Activated T-helper 2 cell treated with anti-CD3 and anti-CD28 coated beads, Interferon-gamma antibody, Interleukin-2, Interleukin-4, amounts not matched to agents 10 μg/mL and 5 μg/mL and 100 μg/mL, durations not matched to agents 14 hours and 24 hours and 36 hours (primary cell): Measurements from ENCODE around the gene NDST3. TPM values are rescaled to one million over a fixed set of nuclear protein-coding genes. Genes with fewer than 3 reads are reported as not detected.

ENCODE experiments used
- DNase-seq: peaks from one replicate; pipeline ENCODE4 v3.0.0; 2021; ENCODE audit warnings: low spot score
- H3K27ac Mint-ChIP-seq: one replicate; pipeline ENCODE4 v1.8.0; 2021; ENCODE audit warnings: mixed read lengths
- H3K27me3 Mint-ChIP-seq: one replicate; pipeline ENCODE4 v1.8.0; 2021; ENCODE audit warnings: low read depth, mixed read lengths
- H3K36me3 Mint-ChIP-seq: one replicate; pipeline ENCODE4 v1.8.0; 2021; ENCODE audit warnings: low read depth, mixed read lengths
- H3K4me1 Mint-ChIP-seq: one replicate; pipeline ENCODE4 v1.8.0; 2021; ENCODE audit warnings: low read depth, mixed read lengths
- H3K4me3 Mint-ChIP-seq: one replicate; pipeline ENCODE4 v1.8.0; 2021; ENCODE audit warnings: low read depth, mild to moderate bottlenecking, moderate library complexity, mixed read lengths
- H3K9me3 Mint-ChIP-seq: one replicate; pipeline ENCODE4 v1.8.0; 2021; ENCODE audit warnings: mixed read lengths
- intact Hi-C: fragments of 100-400 bp; cut with micrococcal nuclease; formaldehyde crosslinking; loops from one replicate; pipeline ENCODE4 v1.15.1; 2023
- total RNA-seq: library from RNA; stranded (reverse); gene quantifications from 2 replicates; pipeline ENCODE4 v1.2.3, GENCODE V29; 2022

NDST3 gene
- 0.07 TPM in 1 of 2 replicates, not detected in the other for total RNA-seq

DNA sequence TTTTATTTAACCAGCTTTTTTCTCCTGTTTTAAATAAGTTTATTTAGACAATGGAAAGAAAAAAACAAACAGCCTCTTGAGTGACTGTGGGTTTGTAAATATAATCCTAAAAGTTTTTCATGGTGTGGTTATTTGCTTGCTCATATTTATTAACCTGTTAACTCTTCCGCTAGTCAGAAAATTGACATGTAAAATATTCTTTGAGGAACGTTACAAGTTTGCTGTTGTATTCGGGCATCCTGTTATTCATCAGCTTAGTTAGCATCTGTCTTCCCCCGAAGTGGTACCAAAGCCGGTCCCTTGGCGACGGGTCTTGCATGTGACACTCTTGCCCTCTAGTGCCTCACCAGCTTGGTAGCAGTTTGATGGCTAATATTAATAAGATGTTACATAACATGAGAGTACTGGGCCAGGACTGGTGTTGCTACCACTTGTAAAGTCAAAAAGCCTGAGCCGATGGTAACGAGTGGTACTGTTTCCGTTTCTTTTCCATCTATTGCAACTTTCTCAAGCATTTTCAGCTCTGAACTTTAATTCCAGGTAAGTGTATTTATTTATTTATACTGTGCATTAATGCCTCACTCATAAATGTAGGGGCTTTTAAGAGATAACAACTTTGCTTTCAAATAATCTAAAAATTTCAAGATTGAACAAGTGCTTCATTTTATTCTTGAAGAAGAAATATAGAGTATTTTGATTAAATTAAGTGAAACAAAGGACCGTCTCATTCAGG lies at the start of gene NDST3:
Gene NDST3, plus strand, starts transcription at position 434 of the 733 bp plus-strand sequence. CDS start 19,425 bp downstream, outside the sequence.
- H3K36me3 Mint-ChIP-seq: peaks cover 2% of the 10 kb centered on the region
- H3K4me1 Mint-ChIP-seq: peaks cover 7% of the 10 kb centered on the region
- no peaks in the 10 kb centered on the region for H3K9me3 Mint-ChIP-seq
- peaks cover 52% of the 10 kb centered on the region for H3K27me3 Mint-ChIP-seq
- DNase-seq: no peak
- peak within 1 kb of the TSS; percentile 69 for H3K4me3 Mint-ChIP-seq
- intact Hi-C loops: loop anchor here (5.0 kb wide), 1 partner anchor 188 kb away; no protein-coding TSS in a partner anchor
- no peak within 1 kb of the TSS for H3K27ac Mint-ChIP-seq

DNA sequence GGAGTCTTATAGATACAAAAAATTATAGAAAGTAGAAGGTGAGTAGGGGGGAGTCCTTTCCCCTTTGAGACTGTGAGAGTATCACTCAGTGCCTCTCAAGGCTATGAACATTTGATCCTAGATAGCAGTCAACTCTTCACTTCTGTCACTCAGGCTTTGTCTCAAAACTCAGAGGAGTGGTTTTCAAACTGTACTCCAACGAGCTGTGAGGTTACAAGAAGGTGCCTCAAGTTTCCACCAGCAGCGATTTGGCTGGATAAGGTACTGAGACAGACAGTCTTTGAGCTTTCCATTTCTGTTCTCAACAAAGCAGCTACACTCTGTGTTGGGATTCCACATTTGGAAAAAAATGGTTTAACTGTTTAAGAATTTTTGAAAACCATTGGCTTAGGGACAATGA lies 48.0 kb upstream of the NDST3 start:
- no peaks in the 10 kb centered on the region for H3K27me3 Mint-ChIP-seq
- intact Hi-C loops: no loop called here

DNA sequence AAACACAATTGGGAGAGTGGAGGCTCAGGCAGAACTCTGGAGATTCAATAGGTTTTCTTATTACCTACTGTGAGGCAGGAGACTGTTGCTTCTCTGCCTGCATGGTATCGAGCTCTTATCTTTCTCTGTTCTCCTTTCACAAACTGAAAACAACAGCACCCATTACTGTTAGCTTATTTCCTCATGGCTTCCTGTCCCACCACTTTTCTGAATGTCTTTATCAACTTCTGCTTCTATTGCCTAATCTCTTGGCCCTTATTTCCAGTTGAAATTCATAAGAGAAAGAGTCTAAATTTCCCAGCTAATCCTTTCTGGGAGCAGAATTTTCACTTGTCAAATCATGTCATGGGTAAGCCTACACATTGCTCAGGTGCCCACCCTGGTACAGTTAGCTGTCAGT lies 46.8 kb upstream of the NDST3 start:
- intact Hi-C loops: no loop called here
- Mint-ChIP-seq H3K27me3 (no peaks in the 10 kb centered on the region), H3K36me3 (no peaks in the 10 kb centered on the region), H3K27ac (no peak overlapping the region), H3K4me3 (no peak overlapping the region), H3K9me3 (no peaks in the 10 kb centered on the region), H3K4me1 (peaks cover 6% of the 10 kb centered on the region)
- no peak for DNase-seq

More for the DNA sequence above, 48.0 kb upstream of the NDST3 start:
- no peaks in the 10 kb centered on the region for H3K36me3 Mint-ChIP-seq
- no peak overlapping the region for H3K4me3 Mint-ChIP-seq
- H3K4me1 Mint-ChIP-seq: peaks cover 6% of the 10 kb centered on the region
- no peak overlapping the region for H3K27ac Mint-ChIP-seq
- DNase-seq: no peak
- no peaks in the 10 kb centered on the region for H3K9me3 Mint-ChIP-seq

DNA sequence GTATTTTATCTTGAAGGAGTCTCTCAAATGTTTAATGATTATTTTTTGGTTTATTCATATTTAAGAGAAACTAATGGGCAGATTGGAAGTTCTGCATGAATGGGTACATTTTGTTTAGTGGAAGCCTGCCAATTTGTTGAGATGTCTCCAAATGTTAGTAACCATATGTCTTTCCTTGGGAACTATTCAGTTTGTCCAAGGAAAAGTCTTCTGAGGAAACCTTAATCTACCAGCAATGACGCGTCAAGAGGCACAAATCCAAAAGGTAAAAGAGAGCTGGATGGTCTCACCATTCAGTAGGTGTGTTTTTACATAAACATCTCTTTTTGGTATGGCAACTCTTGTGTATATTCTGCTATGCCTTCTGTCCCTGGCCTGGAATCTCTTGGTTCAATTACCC lies 37.4 kb upstream of the NDST3 start:
- peaks cover 3% of the 10 kb centered on the region for H3K27me3 Mint-ChIP-seq

DNA sequence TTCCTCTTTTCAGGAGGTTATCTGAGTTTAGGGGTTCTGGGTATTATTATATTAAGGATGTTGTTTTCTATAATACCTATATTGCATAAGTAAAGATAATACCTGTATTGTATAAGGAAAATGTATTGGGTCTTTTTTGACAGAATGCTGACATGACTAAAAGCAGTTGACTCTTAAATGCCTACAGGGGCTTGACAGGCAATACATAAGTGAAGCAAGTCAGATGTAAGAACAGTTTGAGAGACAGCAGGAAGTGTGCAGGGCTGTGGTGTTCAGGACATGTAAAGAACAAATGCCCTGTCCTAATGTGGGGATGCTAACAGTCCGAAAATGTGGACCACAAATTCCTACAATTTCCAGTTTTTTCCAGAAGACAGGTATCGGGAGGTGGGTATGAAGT lies 30.2 kb upstream of the NDST3 start:
- Mint-ChIP-seq H3K9me3 (no peaks in the 10 kb centered on the region), H3K36me3 (no peaks in the 10 kb centered on the region), H3K27ac (no peak overlapping the region), H3K27me3 (no peaks in the 10 kb centered on the region), H3K4me3 (no peak overlapping the region), H3K4me1 (no peaks in the 10 kb centered on the region)
- intact Hi-C loops: no loop called here
- DNase-seq: no peak

More for the DNA sequence above, 37.4 kb upstream of the NDST3 start:
- no peaks in the 10 kb centered on the region for H3K36me3 Mint-ChIP-seq
- H3K4me1 Mint-ChIP-seq: no peaks in the 10 kb centered on the region
- H3K4me3 Mint-ChIP-seq: no peak overlapping the region
- intact Hi-C loops: no loop called here
- no peak overlapping the region for H3K27ac Mint-ChIP-seq
- DNase-seq: no peak
- H3K9me3 Mint-ChIP-seq: no peaks in the 10 kb centered on the region

DNA sequence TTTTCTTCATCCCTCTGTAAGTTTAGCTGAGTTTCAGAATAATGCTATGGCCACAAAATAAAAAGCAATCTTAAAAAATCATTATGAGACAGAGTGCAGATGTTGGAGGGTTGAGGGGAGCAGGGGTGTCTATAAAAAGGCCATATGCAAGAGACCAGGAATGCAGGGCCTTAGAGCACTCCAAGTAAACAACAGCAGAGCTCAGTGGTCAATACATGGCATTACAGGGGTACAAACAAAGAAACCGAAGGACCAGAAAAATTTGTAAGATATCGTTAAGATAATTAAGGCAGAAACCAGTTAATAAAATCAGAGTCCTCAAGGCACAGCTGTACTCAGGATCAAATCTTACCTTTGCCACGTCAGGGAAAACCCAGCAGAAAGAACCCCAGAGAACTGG lies 28.4 kb upstream of the NDST3 start:
- H3K4me3 Mint-ChIP-seq: no peak overlapping the region

DNA sequence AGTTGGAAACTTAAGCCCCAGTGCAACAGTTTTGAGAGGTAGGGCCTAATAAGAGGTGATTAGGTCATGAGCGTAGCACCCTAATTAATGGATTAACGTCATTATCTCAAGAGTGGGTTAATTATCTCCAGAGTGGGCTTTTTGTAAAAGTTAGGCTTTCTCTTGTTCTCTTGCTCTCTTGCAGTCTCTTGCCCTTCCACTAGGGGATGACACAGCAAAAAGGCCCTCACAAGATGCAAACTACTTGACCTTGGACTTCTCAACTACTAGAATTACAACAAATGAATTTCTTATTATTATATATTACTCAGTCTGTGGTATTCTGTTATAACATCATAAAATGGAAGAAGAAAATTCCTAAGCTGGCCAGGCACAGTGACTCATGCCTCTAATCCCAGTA lies 22.1 kb upstream of the NDST3 start:
- Mint-ChIP-seq H3K27ac (no peak overlapping the region), H3K36me3 (no peaks in the 10 kb centered on the region), H3K4me1 (no peaks in the 10 kb centered on the region), H3K27me3 (no peaks in the 10 kb centered on the region), H3K4me3 (no peak overlapping the region), H3K9me3 (no peaks in the 10 kb centered on the region)
- intact Hi-C loops: loop anchor here (10.0 kb wide), 1 partner anchor 267 kb away; no protein-coding TSS in a partner anchor
- no peak for DNase-seq

More for the DNA sequence above, 28.4 kb upstream of the NDST3 start:
- Mint-ChIP-seq H3K36me3 (no peaks in the 10 kb centered on the region), H3K4me1 (no peaks in the 10 kb centered on the region), H3K9me3 (no peaks in the 10 kb centered on the region), H3K27ac (no peak overlapping the region), H3K27me3 (no peaks in the 10 kb centered on the region)
- intact Hi-C loops: no loop called here
- DNase-seq: no peak

DNA sequence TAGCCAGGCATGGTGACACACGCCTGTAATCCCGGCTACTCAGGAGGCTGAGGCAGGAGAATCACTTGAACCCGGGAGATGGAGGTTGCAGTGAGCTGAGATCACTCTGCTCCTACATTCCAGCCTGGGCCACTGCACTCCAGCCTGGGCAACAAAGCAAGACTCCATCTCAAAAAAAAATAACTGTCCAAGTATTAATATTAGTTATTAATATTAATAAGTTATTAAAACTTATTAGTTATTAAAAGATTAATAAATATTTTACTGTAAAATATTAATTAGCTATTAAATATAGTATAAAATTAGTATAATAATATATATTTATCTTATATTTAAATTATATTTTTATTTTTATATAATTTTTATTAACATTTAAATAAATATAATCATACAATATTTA lies 19.5 kb upstream of the NDST3 start:
- Mint-ChIP-seq H3K36me3 (no peaks in the 10 kb centered on the region), H3K27ac (no peak overlapping the region), H3K4me1 (no peaks in the 10 kb centered on the region), H3K4me3 (no peak overlapping the region), H3K27me3 (no peaks in the 10 kb centered on the region), H3K9me3 (no peaks in the 10 kb centered on the region)
- intact Hi-C loops: loop anchor here (5.0 to 10.0 kb wide), 2 partner anchors 207 to 270 kb away; no protein-coding TSS in a partner anchor
- DNase-seq: no peak

DNA sequence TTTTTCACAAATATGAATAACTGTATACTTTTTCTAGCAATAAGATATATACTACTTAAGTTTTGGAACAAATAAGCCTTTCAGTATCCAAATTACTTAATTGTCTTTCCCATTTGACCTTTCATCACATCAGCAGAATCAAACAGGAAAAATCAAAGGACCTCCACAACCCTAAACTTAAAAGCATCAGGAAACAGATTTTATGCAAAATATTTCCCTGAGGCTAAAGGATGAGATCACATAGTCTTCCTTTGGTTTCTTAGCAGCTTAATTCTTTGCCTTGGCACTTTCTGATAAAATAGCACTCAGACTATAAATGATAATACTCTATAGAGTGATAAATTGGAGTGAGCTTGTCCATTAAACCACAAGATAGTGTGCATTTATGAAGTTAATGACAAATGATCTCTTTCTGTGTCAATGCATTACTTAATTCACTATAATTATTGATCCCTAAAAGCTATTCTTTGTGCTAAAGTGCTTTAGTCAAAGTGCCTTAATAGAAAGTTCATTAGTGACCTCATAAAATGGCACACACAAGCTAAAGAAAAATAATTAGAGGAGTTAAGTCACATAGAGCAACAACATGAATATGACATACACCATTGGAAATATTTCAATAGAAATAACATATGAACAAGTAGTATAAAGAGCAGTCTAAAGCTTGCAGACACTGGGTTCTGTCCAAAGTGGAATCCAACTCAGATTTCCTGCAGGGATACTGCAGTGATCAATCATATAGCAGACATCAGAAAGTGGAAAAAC lies 15.7 kb upstream of the NDST3 start:
- H3K27ac Mint-ChIP-seq: no peak overlapping the region
- DNase-seq: no peak
- no peaks in the 10 kb centered on the region for H3K4me1 Mint-ChIP-seq
- intact Hi-C loops: loop anchor here (5.0 to 10.0 kb wide), 2 partner anchors 204 to 274 kb away; no protein-coding TSS in a partner anchor
- no peaks in the 10 kb centered on the region for H3K36me3 Mint-ChIP-seq
- no peaks in the 10 kb centered on the region for H3K9me3 Mint-ChIP-seq
- no peaks in the 10 kb centered on the region for H3K27me3 Mint-ChIP-seq
- H3K4me3 Mint-ChIP-seq: no peak overlapping the region

DNA sequence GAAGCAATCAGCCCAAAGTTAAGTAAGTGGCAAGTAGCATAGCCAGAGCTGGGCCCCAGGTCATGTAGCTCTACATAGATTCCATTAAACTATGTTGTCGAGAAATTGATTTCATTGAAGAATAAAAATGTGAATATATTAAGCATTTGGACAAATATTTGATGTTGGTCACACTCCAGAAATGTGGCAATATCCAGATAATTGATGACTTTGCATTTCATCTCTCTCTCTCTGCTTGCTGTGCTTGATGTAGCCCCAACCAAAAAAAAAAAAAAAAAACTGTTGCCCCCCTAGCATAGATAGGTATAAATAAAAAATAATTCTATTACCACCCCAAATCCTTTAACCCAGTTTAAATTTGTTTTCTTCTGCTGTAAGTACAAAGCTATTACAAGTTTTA lies 7.5 kb upstream of the NDST3 start:
- H3K27ac Mint-ChIP-seq: no peak overlapping the region

DNA sequence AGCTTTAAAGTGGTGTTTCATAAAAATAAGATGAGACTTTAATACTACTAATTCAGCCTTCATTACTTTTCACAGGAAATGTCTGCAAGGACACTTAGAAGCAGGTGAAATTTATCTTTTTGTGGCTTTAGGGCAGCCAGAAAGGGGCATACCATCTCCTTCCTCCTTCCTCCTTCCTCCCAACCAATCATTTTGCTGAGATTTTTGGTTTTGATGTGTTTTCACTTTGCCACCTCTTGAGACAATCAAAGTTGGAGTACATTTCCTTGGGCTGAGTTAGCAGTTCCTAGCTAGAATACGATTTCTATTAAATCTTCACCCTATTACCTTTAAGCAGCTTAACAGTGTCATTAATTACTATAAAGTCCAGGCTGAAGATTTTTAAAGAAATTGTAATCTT lies 5.1 kb upstream of the NDST3 start:
- Mint-ChIP-seq H3K9me3 (no peaks in the 10 kb centered on the region), H3K27ac (no peak overlapping the region), H3K4me3 (no peak overlapping the region), H3K27me3 (peaks cover 33% of the 10 kb centered on the region), H3K4me1 (peaks cover 4% of the 10 kb centered on the region), H3K36me3 (peaks cover 2% of the 10 kb centered on the region)
- no peak for DNase-seq
- intact Hi-C loops: no loop called here

More for the DNA sequence above, 7.5 kb upstream of the NDST3 start:
- Mint-ChIP-seq H3K4me3 (no peak overlapping the region), H3K4me1 (no peaks in the 10 kb centered on the region), H3K9me3 (no peaks in the 10 kb centered on the region), H3K27me3 (peaks cover 16% of the 10 kb centered on the region), H3K36me3 (no peaks in the 10 kb centered on the region)
- DNase-seq: no peak
- intact Hi-C loops: no loop called here

DNA sequence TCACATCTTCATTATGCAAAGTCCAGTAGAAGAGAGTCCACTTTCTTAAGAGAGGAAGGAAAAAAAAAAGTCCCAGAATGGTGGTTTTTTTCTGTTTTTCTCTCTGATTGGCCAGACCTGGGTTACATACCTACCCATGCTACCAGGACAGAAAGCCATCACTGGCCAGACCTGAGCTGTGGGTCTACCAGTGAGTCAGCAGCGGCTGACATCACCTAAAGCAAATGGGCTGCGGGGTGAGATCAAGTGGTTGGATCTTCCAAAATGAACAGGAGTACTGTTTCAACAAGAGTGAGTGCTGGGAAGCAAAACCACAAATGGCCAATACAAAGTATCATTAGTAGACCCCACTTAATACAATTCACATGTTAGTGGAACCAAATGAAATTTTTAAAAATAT lies 1.6 kb upstream of the NDST3 start:
- intact Hi-C loops: loop anchor here (5.0 kb wide), 1 partner anchor 190 kb away; no protein-coding TSS in a partner anchor
- Mint-ChIP-seq H3K9me3 (no peaks in the 10 kb centered on the region), H3K36me3 (peaks cover 2% of the 10 kb centered on the region), H3K4me3 (peak overlapping the region; percentile 24), H3K4me1 (peaks cover 7% of the 10 kb centered on the region), H3K27me3 (peaks cover 48% of the 10 kb centered on the region), H3K27ac (no peak overlapping the region)
- DNase-seq: no peak
